PC-9 (cell line): ENCODE results near the gene MCTP1. TPM values are rescaled to one million over a fixed set of nuclear protein-coding genes. Genes with fewer than 3 reads are reported as not detected.

Experiments
- BruUV-seq: library from RNA; stranded (reverse); fragments of 400-500 nt; replicated peaks from 2 replicates; lab custom pipeline; 2021; lab: Mats Ljungman, UMichigan
- CTCF ChIA-PET: fragments of 300-600 bp; sonication (Branson Sonifier 250); formaldehyde crosslinking; loops from one replicate; lab custom pipeline; 2022; ENCODE audit warnings: antibody characterized with exemption; lab: Charles Lee
- POLR2A ChIA-PET: fragments of 300-600 bp; sonication (Branson Sonifier 250); formaldehyde crosslinking; loops from one replicate; lab custom pipeline; 2022; ENCODE audit warnings: antibody characterized with exemption; ENCODE audit not compliant: unreplicated experiment; lab: Charles Lee
- DNase-seq, 2 experiments: peaks; one replicate each; pipeline versions ENCODE4 v3.0.0 to v3.0.0-alpha.2; 2015 to 2022; ENCODE audit warnings: mixed read lengths in 1 of 2
- H2AFZ ChIP-seq: fragments of 200-600 bp; sonication (generic); 2 replicates; pipeline ENCODE4 v1.8.1; 2017; ENCODE audit warnings: antibody characterized with exemption
- H3F3A ChIP-seq: fragments of 200-600 bp; sonication (generic); 2 replicates; pipeline ENCODE4 v1.8.1; 2017; ENCODE audit warnings: antibody characterized with exemption, mild to moderate bottlenecking, low read depth; ENCODE audit not compliant: insufficient read depth
- H3K27ac ChIP-seq: fragments of 200-600 bp; sonication (generic); 2 replicates; pipeline ENCODE4 v1.6.1; 2016; ENCODE audit warnings: mixed run types
- H3K27me3 ChIP-seq: fragments of 200-600 bp; sonication (generic); 2 replicates; pipeline ENCODE4 v1.6.1; 2016; ENCODE audit warnings: low read depth, mixed run types; ENCODE audit not compliant: insufficient read depth
- H3K36me3 ChIP-seq: fragments of 200-600 bp; sonication (generic); 2 replicates; pipeline ENCODE4 v1.6.1; 2016; ENCODE audit warnings: low read depth, mixed run types
- H3K4me1 ChIP-seq: fragments of 200-600 bp; sonication (generic); replicated peaks from 2 replicates; pipeline ENCODE4 v1.6.1; 2016; ENCODE audit warnings: mixed run types; ENCODE audit not compliant: insufficient read depth
- H3K4me2 ChIP-seq: fragments of 200-600 bp; sonication (generic); 2 replicates; pipeline ENCODE4 v1.6.1; 2017; ENCODE audit warnings: mixed run types
- H3K4me3 ChIP-seq: fragments of 200-600 bp; sonication (generic); 2 replicates; pipeline ENCODE4 v1.6.1; 2016; ENCODE audit warnings: mixed run types
- H3K79me2 ChIP-seq: fragments of 200-600 bp; sonication (generic); 2 replicates; pipeline ENCODE4 v1.6.1; 2017; ENCODE audit warnings: low read depth, mixed run types
- H3K9me2 ChIP-seq: fragments of 200-600 bp; sonication (generic); 2 replicates; pipeline ENCODE4 v1.8.1; 2017; ENCODE audit warnings: mild to moderate bottlenecking; ENCODE audit not compliant: insufficient read depth
- H3K9me3 ChIP-seq: fragments of 200-600 bp; sonication (generic); 2 replicates; pipeline ENCODE4 v1.8.1; 2016; ENCODE audit warnings: low read depth; ENCODE audit not compliant: insufficient read depth
- H4K20me1 ChIP-seq: fragments of 200-600 bp; sonication (generic); 2 replicates; pipeline ENCODE4 v1.8.1; 2017; ENCODE audit not compliant: insufficient read depth
- CTCF ChIP-seq: fragments of 200-600 bp; sonication (generic); conservative IDR thresholded peaks from 2 replicates; pipeline ENCODE4 v1.6.1; 2017; ENCODE audit warnings: mixed run types, antibody characterized with exemption, mild to moderate bottlenecking, moderate library complexity
- EZH2 ChIP-seq: fragments of 200-600 bp; sonication (generic); IDR thresholded peaks from 2 replicates; pipeline ENCODE4 v1.8.0; 2017; ENCODE audit warnings: antibody characterized with exemption, low read depth
- intact Hi-C: fragments of 100-400 bp; cut with micrococcal nuclease; formaldehyde crosslinking; loops from one replicate; pipeline ENCODE4 v1.10.0; 2022; ENCODE audit not compliant: unreplicated experiment
- total RNA-seq: library from RNA; stranded (reverse); gene quantifications from 2 replicates; pipeline ENCODE4 v1.2.3, GENCODE V29; 2021

The MCTP1 gene
- total RNA-seq, 1 experiment from 2014 or later = 3.9 TPM

- H3K9me2 ChIP-seq = no peaks in the 10 kb centered on the region
- ChIA-PET CTCF (no interaction called here), POLR2A (no interaction called here)
These were observed 544.6 kb downstream of the MCTP1 start for GRCh38 chr5:94740286-94740685.

GRCh38 chr5:94736498-94736897 lies 548.4 kb downstream of the MCTP1 start:
- H3K9me3 ChIP-seq = no peaks in the 10 kb centered on the region
- no peaks in the 10 kb centered on the region for H3K36me3 ChIP-seq
- no TSS peak for BruUV-seq
- H3K27me3 ChIP-seq = no peaks in the 10 kb centered on the region
- no peaks in the 10 kb centered on the region for H3F3A ChIP-seq
- intact Hi-C loops = loop anchor here (5.0 kb wide), 1 partner anchor 1154 kb away; the partner anchor contains the start of genes NR2F1 and NR2F1-AS1
- no peak overlapping the region for H3K4me3 ChIP-seq
- no peaks in the 10 kb centered on the region for H3K9me2 ChIP-seq
- H3K27ac ChIP-seq = no peak overlapping the region
- H3K79me2 ChIP-seq = no peaks in the 10 kb centered on the region
- H4K20me1 ChIP-seq = no peaks in the 10 kb centered on the region
- ChIA-PET POLR2A (interaction anchor here (0.7 kb wide), 1 partner anchor 460 kb away, joined by 8 read pairs; no protein-coding TSS in a partner anchor), CTCF (interaction anchor here (1.6 kb wide), 1 partner anchor 212 kb away, joined by 6 read pairs; no protein-coding TSS in a partner anchor)
- no peak overlapping the region for H3K4me2 ChIP-seq
- no peak for DNase-seq
- H2AFZ ChIP-seq = no peak overlapping the region
- TF ChIP-seq EZH2 (no peak), CTCF (no peak)
- H3K4me1 ChIP-seq = no peaks in the 10 kb centered on the region

More at GRCh38 chr5:94740286-94740685, 544.6 kb downstream of the MCTP1 start:
- Histone ChIP-seq H3K27ac (no peak overlapping the region), H3K79me2 (no peaks in the 10 kb centered on the region), H3K4me1 (no peaks in the 10 kb centered on the region), H3K9me3 (no peaks in the 10 kb centered on the region), H3F3A (no peaks in the 10 kb centered on the region), H3K4me3 (no peak overlapping the region), H4K20me1 (no peaks in the 10 kb centered on the region), H3K4me2 (no peak overlapping the region), H3K36me3 (no peaks in the 10 kb centered on the region), H3K27me3 (no peaks in the 10 kb centered on the region), H2AFZ (no peak overlapping the region)
- no peak for TF ChIP-seq CTCF
- no peak for TF ChIP-seq EZH2
- intact Hi-C loops = no loop called here
- no peak for DNase-seq
- BruUV-seq = no TSS peak

- no peaks in the 10 kb centered on the region for H3K9me3 ChIP-seq
- no peak for DNase-seq
- H3K27me3 ChIP-seq = no peaks in the 10 kb centered on the region
- no peaks in the 10 kb centered on the region for H3K9me2 ChIP-seq
- no TSS peak for BruUV-seq
- H3K36me3 ChIP-seq = no peaks in the 10 kb centered on the region
- H3K4me1 ChIP-seq = no peaks in the 10 kb centered on the region
- ChIA-PET POLR2A (no interaction called here), CTCF (no interaction called here)
- no peak overlapping the region for H3K4me2 ChIP-seq
- intact Hi-C loops = no loop called here
- no peak overlapping the region for H3K27ac ChIP-seq
- no peaks in the 10 kb centered on the region for H3F3A ChIP-seq
- H4K20me1 ChIP-seq = no peaks in the 10 kb centered on the region
- no peak overlapping the region for H2AFZ ChIP-seq
- H3K4me3 ChIP-seq = no peak overlapping the region
- TF ChIP-seq EZH2 = no peak
- no peak for TF ChIP-seq CTCF
- H3K79me2 ChIP-seq = no peaks in the 10 kb centered on the region
These were observed 553.4 kb downstream of the MCTP1 start for GRCh38 chr5:94731471-94731870.
